Ishikawa (cell line): ENCODE results near the gene VPS72.
A peak's percentile ranks its signal among the peaks of the same experiment; 100 is the strongest.

Source experiments
- CEBPB ChIP-seq: IDR thresholded peaks from 2 replicates; pipeline ENCODE4 v1.6.1; 2012
- CREB1 ChIP-seq: IDR thresholded peaks from 2 replicates; pipeline ENCODE4 v1.6.1; 2012; ENCODE audit warnings: low read depth
- EGR1 ChIP-seq: IDR thresholded peaks from 2 replicates; pipeline ENCODE4 v1.6.1; 2012
- EP300 ChIP-seq: IDR thresholded peaks from 2 replicates; pipeline ENCODE4 v1.6.1; 2012; ENCODE audit warnings: borderline replicate concordance
- FOXM1 ChIP-seq: IDR thresholded peaks from 2 replicates; pipeline ENCODE4 v1.6.1; 2012; ENCODE audit warnings: low read depth, borderline replicate concordance
- NFIC ChIP-seq: IDR thresholded peaks from 2 replicates; pipeline ENCODE4 v1.6.1; 2012
- RAD21 ChIP-seq: IDR thresholded peaks from 2 replicates; pipeline ENCODE4 v1.6.1; 2012; ENCODE audit warnings: low read depth
- REST ChIP-seq: IDR thresholded peaks from 2 replicates; pipeline ENCODE4 v1.6.1; 2012; ENCODE audit warnings: low read depth, mild to moderate bottlenecking
- TAF1 ChIP-seq: IDR thresholded peaks from 2 replicates; pipeline ENCODE4 v1.6.1; 2012; ENCODE audit warnings: low read depth, mild to moderate bottlenecking
- TCF12 ChIP-seq: IDR thresholded peaks from 2 replicates; pipeline ENCODE4 v1.6.1; 2012; ENCODE audit warnings: low read depth
- TEAD4 ChIP-seq: IDR thresholded peaks from 2 replicates; pipeline ENCODE4 v1.6.1; 2012
- YY1 ChIP-seq: IDR thresholded peaks from 2 replicates; pipeline ENCODE4 v1.6.1; 2012; ENCODE audit warnings: low read depth
- ZBTB7A ChIP-seq: IDR thresholded peaks from 2 replicates; pipeline ENCODE4 v1.6.1; 2012; ENCODE audit warnings: low read depth
- TF ChIP-seq, protein P1 (sequence below): IDR thresholded peaks from 2 replicates; pipeline ENCODE4 v1.6.1; 2012
- TF ChIP-seq, protein P2 (sequence below): IDR thresholded peaks from 2 replicates; pipeline ENCODE4 v1.6.1; 2012

The VPS72 gene

GRCh38 chr1:151199873-151200581, 10.0 kb upstream of the VPS72 start:
- TF ChIP-seq EGR1 (no peak), TEAD4 (peak; percentile 8; the same call in 1 of the 2 replicates), TCF12 (no peak), CEBPB (peak; percentile 85)

- TF ChIP-seq ZBTB7A (peak; percentile 57; the same call in 1 of the 2 replicates), CREB1 (no peak; the same call in 1 of the 2 replicates), YY1 (peak; percentile 90), TEAD4 (0 out of 2 replicates have a peak, but pooled peaks have one; percentile 4), EGR1 (0 out of 2 replicates have a peak, but pooled peaks have one; percentile 3), CEBPB (no peak), TCF12 (0 out of 2 replicates have a peak, but pooled peaks have one; percentile 6), FOXM1 (no peak), TAF1 (peak; percentile 70; the same call in 1 of the 2 replicates)
- TF ChIP-seq, protein P1, sequence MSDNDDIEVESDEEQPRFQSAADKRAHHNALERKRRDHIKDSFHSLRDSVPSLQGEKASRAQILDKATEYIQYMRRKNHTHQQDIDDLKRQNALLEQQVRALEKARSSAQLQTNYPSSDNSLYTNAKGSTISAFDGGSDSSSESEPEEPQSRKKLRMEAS = peak; percentile 83
- TF ChIP-seq, protein P2, sequence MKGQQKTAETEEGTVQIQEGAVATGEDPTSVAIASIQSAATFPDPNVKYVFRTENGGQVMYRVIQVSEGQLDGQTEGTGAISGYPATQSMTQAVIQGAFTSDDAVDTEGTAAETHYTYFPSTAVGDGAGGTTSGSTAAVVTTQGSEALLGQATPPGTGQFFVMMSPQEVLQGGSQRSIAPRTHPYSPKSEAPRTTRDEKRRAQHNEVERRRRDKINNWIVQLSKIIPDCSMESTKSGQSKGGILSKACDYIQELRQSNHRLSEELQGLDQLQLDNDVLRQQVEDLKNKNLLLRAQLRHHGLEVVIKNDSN = peak; percentile 99
Observed at GRCh38 chr1:151198254-151199127, 8.5 kb upstream of the VPS72 start, which contains the start of gene PIP5K1A. Gene PIP5K1A, plus strand, starts transcription at chr1:151198552. Its CDS starts 445 bp downstream, at chr1:151198997.

DNA sequence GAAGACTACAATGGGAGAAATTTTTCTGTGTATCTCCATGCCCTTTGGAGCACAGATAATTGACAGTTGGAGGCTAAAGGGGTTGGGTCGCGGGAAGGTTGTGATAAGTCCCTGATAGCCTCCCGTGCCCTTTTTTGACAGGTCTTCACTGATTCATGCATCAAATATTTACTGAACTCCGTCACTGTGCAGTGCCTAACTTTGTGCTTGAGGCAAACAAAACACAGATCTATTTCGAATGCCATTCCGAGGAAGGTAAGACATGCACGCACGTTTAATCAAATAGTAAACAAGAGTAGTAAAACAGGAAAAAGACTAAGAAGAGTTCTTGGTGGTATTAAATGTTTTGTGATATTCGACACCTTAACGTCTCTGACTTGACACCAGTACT, 7.9 kb upstream of the VPS72 start:
- TF ChIP-seq TEAD4 = no peak

DNA sequence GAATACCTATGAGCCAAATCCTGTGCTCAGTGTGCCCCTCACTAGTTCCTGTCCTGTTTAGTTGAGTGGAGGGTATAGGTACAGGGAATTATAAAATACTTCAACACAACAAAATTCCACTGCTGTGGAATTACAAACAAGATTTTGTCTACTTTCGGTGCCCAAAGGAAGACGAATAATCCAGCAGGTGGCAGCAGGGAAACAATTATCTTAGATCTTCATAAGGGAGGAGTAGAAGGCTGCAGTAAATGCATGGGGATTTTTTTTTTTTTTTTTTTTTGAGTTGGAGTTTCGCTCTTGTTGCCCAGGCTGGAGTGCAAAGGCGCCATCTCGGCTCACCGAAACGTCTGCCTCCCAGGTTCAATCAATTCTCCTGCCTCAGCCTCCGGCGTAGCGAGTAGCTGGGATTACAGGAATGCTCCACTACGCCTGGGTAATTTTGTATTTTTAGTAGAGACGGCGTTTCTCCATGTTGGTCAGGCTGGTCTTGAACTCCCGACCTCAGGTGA, 6.3 kb upstream of the VPS72 start:
- TF ChIP-seq, protein P2 = no peak
- no peak for TF ChIP-seq EP300
- TF ChIP-seq, protein P1 = no peak
- TF ChIP-seq FOXM1 = no peak
- TF ChIP-seq CREB1 = no peak
- TF ChIP-seq NFIC = no peak
- peak; percentile 69 for TF ChIP-seq RAD21
- TF ChIP-seq ZBTB7A = no peak

DNA sequence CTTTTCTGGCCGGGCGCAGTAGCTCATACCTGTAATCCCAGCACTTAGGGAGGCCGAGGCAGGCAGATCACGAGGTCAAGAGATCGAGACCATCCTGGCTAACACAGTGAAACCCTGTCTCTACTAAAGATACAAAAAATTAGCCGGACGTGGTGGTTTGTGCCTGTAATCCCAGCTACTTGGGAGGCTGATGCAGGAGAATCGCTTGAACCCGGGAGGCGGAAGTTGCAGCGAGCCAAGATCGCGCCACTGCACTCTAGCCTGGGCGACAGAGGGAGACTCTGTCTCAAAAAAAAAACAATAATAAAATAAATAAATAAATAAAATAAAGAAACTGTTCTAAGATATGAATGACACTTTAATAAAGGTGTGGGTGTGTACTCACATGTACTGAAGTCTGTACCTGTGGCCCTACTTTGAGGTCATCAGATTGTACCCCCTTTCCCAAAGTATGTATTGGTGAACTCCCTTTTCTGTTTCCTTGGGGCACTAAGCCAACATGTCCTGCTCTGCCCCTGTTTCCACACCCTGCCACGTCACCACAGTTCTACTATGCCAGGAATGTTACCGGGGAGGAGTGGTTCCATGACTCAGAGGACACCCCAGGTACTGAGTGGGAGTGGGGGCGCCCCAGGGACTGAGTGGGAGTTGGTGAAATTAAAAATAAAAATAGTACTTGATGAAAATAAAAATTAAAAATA, 5.0 kb upstream of the VPS72 start:
- TF ChIP-seq, protein P1 = peak; percentile 48; the same call in 1 of the 2 replicates
- peak; percentile 86 for TF ChIP-seq TCF12
- peak; percentile 100 for TF ChIP-seq TEAD4
- peak; percentile 85 for TF ChIP-seq NFIC
- TF ChIP-seq YY1 = peak; percentile 31; the same call in 1 of the 2 replicates
- TF ChIP-seq CEBPB = peak; percentile 74; the same call in 1 of the 2 replicates
- TF ChIP-seq CREB1 = peak; percentile 49; the same call in 1 of the 2 replicates
- peak; percentile 83 for TF ChIP-seq EP300
- 0 out of 2 replicates have a peak, but pooled peaks have one; percentile 5 for TF ChIP-seq TAF1
- TF ChIP-seq ZBTB7A = peak; percentile 78
- TF ChIP-seq EGR1 = peak; percentile 93

- TF ChIP-seq TEAD4 (no peak), CEBPB (no peak), CREB1 (no peak), TAF1 (no peak), YY1 (no peak), EGR1 (no peak), TCF12 (no peak), RAD21 (no peak), NFIC (no peak), EP300 (no peak), REST (no peak)
Observed at GRCh38 chr1:151193856-151194255, 3.9 kb upstream of the VPS72 start.
